ENCODE data around the gene INKA2. TPM values are rescaled to one million over a fixed set of nuclear protein-coding genes. Genes with fewer than 3 reads are reported as not detected.
"Not testable (repeated sequence)": the region's sequence is repeated elsewhere in the genome, so short reads cannot be mapped to it uniquely, and the experiment has no call there.

Gene INKA2
- total and polyA plus RNA-seq, 9 donors = 27.3 to 61.9 (median 44.4) TPM

GRCh38 chr1:111742938-111743549, 3.8 kb upstream of the INKA2 start:
- Histone ChIP-seq H3K9me3 (replicated peaks; ENCODE audit: control insufficient read depth, low read depth, low read length) (no peaks in the 10 kb centered on the region), H3K4me3 (ENCODE audit: low read length) (no peak overlapping the region), H3K4me1 (ENCODE audit: control insufficient read depth, insufficient read depth, low read length) (peaks cover 52% of the 10 kb centered on the region), H3K36me3 (ENCODE audit: control insufficient read depth, insufficient read depth, low read length) (no peaks in the 10 kb centered on the region), H3K27me3 (ENCODE audit: control insufficient read depth, insufficient read depth, low read length) (peaks cover 11% of the 10 kb centered on the region), H3K27ac (ENCODE audit: low read length) (no peak overlapping the region)
- no peak for DNase-seq
- 80% methylated on average over 2 of the region's 5 CpGs for WGBS (ENCODE audit: insufficient coverage)

- Histone ChIP-seq H3K4me1 (ENCODE audit: control insufficient read depth, insufficient read depth, low read length) (peaks cover 59% of the 10 kb centered on the region), H3K27me3 (ENCODE audit: control insufficient read depth, insufficient read depth, low read length) (peaks cover 11% of the 10 kb centered on the region)
- not testable (repeated sequence) for H3K4me3 ChIP-seq (ENCODE audit: low read length); H3K9me3 ChIP-seq (replicated peaks; ENCODE audit: control insufficient read depth, low read depth, low read length); H3K36me3 ChIP-seq (ENCODE audit: control insufficient read depth, insufficient read depth, low read length); H3K27ac ChIP-seq (ENCODE audit: low read length); DNase-seq
- 93% methylated on average over 3 of the region's 14 CpGs for WGBS (ENCODE audit: insufficient coverage)
These were observed 3.1 kb upstream of the INKA2 start for GRCh38 chr1:111742292-111742691.

- Histone ChIP-seq H3K27ac (ENCODE audit: low read length) (peak overlapping the region; percentile 97), H3K4me3 (ENCODE audit: low read length) (peak overlapping the region; percentile 89), H3K9me3 (replicated peaks; ENCODE audit: control insufficient read depth, low read depth, low read length) (no peaks in the 10 kb centered on the region), H3K4me1 (ENCODE audit: control insufficient read depth, insufficient read depth, low read length) (peaks cover 63% of the 10 kb centered on the region), H3K27me3 (ENCODE audit: control insufficient read depth, insufficient read depth, low read length) (peaks cover 11% of the 10 kb centered on the region), H3K36me3 (ENCODE audit: control insufficient read depth, insufficient read depth, low read length) (peaks cover 6% of the 10 kb centered on the region)
- DNase-seq = peak; percentile 74
- WGBS (ENCODE audit: insufficient coverage) = 1% methylated on average over 54 of the region's 63 CpGs
These were observed 950 bp upstream of the INKA2 start for GRCh38 chr1:111739925-111740765.

DNA sequence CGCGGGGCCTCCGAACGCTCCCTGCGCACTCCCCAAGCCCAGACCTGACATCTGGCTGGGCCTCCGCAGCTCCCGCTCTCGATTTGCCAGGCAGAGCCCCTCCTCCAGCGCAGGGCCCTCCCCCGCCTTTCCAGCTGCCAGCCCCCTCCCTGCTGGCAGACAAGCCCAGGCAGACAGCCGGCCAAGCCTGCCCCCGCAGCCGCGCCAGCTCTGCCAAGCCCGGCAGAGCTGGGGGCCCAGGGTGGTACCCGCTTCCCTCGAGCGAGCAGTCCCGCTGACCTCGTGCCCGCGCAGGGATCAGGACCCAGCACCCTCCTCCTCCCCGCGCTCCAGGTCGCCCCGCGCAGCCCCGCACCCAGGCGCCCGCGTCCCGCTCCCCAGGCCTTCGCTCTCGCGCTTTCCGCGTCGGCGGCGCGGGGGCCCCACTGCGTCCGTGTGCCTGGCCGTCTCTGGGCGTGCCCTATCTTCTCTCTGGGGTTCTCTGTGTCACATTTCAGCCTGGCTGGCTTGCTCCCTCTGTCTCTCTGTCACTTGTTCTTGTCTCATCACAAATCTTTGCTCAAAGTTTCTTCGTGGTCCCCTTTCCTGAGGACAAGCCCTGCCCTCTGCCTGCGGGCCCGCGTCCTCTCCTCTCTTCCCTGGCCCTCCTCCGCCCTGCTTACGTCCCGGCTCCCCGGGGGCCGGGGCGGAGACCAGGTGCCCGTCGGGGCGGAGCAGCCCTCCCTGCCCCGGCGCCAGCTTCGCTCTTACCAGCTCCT, 580 bp downstream of the INKA2 start:
- WGBS (ENCODE audit: insufficient coverage) = 0% methylated on average over 59 of the region's 61 CpGs
- Histone ChIP-seq H3K4me1 (ENCODE audit: control insufficient read depth, insufficient read depth, low read length) (peaks cover 72% of the 10 kb centered on the region), H3K36me3 (ENCODE audit: control insufficient read depth, insufficient read depth, low read length) (peaks cover 6% of the 10 kb centered on the region), H3K27me3 (ENCODE audit: control insufficient read depth, insufficient read depth, low read length) (peaks cover 11% of the 10 kb centered on the region), H3K27ac (ENCODE audit: low read length) (peak overlapping the region; percentile 97), H3K9me3 (replicated peaks; ENCODE audit: control insufficient read depth, low read depth, low read length) (no peaks in the 10 kb centered on the region), H3K4me3 (ENCODE audit: low read length) (peak overlapping the region; percentile 89)
- DNase-seq = peak; percentile 91

GRCh38 chr1:111738133-111738435, 1.1 kb downstream of the INKA2 start:
- H3K4me1 ChIP-seq (ENCODE audit: control insufficient read depth, insufficient read depth, low read length) = peaks cover 72% of the 10 kb centered on the region
- 8% methylated on average over 6 of the region's 9 CpGs for WGBS (ENCODE audit: insufficient coverage)

DNA sequence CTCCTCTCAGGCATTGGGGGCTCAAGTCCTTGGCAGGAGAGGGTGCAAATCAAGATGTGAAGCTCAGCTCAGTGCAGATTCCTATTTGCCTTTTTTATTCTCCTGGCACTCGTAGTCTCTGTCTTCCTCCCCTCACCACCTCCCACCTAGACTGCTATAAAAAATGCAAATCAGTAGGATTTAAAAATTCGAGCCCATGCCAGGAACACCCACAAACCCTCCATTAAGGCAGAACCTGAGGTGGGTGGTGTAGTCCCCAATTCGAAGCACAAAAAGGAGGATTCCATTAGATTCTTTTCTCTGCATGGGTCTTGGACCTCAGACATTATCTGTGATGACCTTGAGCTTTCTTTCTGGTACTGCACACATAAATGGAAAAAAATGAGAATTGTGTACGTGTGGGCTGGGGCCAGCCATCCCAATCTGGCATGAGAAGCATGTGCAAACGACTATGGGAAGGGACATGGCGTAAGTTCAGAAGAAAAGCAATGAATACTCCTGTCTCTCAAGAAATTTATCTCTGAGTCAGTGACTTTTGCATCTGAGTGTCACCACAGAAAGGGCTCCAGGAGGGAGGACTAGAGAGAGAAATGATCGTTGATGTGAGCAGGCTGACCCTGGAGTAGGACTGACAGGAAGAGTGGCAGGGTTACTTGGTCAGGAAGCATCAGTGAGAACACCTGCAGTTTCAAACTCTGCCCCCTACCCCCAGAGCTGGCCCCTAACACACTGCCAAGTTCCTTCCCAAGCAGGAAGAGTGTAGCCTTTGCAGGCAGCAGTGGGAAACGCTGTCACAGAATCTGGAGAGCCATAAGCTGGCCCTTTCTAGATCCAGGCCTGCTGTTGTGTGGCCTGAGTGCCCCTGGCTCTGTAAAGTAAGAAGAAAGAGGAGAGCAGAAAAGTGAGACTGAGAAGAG, 1.7 kb downstream of the INKA2 start:
- Histone ChIP-seq H3K9me3 (replicated peaks; ENCODE audit: control insufficient read depth, low read depth, low read length) (no peaks in the 10 kb centered on the region), H3K27me3 (ENCODE audit: control insufficient read depth, insufficient read depth, low read length) (peaks cover 11% of the 10 kb centered on the region), H3K4me3 (ENCODE audit: low read length) (peak overlapping the region; percentile 89), H3K36me3 (ENCODE audit: control insufficient read depth, insufficient read depth, low read length) (peaks cover 10% of the 10 kb centered on the region), H3K27ac (ENCODE audit: low read length) (peak overlapping the region; percentile 97), H3K4me1 (ENCODE audit: control insufficient read depth, insufficient read depth, low read length) (peaks cover 76% of the 10 kb centered on the region)
- 33% methylated on average over 5 of the region's 8 CpGs for WGBS (ENCODE audit: insufficient coverage)
- DNase-seq = no peak

More at GRCh38 chr1:111738133-111738435, 1.1 kb downstream of the INKA2 start:
- Histone ChIP-seq H3K36me3 (ENCODE audit: control insufficient read depth, insufficient read depth, low read length) (peaks cover 6% of the 10 kb centered on the region), H3K27me3 (ENCODE audit: control insufficient read depth, insufficient read depth, low read length) (peaks cover 11% of the 10 kb centered on the region), H3K4me3 (ENCODE audit: low read length) (peak overlapping the region; percentile 89), H3K9me3 (replicated peaks; ENCODE audit: control insufficient read depth, low read depth, low read length) (no peaks in the 10 kb centered on the region), H3K27ac (ENCODE audit: low read length) (peak overlapping the region; percentile 97)
- DNase-seq = no peak

DNA sequence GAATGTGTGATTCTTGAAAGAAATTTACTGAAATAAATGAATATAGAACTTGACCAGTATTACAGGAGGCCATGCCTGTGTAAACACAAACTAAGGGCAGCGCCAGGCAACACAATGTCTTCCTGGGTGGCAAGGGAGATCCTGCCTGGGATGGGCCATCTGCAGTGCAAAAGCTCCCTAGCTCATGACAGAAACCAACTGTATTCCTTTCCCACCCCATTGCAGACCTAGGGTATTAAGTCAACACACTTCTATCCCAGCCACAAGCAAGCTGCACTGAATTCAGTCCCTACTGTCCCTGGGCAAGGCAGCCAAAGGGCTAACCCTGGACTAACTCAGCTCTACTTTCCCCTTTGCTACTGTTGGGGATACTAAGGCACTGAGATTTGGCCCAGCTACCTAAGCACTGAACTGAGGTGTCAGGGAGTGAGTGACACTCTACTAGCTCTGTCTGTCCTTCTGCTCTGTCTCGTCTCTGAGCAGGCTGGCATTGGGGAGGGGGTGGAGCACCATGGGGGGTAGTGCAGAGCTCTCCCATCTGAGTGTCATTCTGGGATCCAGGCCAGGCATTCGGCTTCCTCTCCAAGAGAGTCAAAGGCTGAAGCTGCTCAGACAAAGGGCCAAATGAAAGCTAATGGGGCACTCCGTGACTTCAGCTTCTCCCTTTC, 2.5 kb downstream of the INKA2 start:
- WGBS (ENCODE audit: insufficient coverage) = 38% methylated on average over 4 of the region's 4 CpGs
- H3K4me3 ChIP-seq (ENCODE audit: low read length) = peak overlapping the region; percentile 89
- H3K4me1 ChIP-seq (ENCODE audit: control insufficient read depth, insufficient read depth, low read length) = peaks cover 84% of the 10 kb centered on the region
- peak overlapping the region; percentile 97 for H3K27ac ChIP-seq (ENCODE audit: low read length)
- H3K9me3 ChIP-seq (replicated peaks; ENCODE audit: control insufficient read depth, low read depth, low read length) = no peaks in the 10 kb centered on the region
- peak; percentile 82 for DNase-seq
- peaks cover 18% of the 10 kb centered on the region for H3K36me3 ChIP-seq (ENCODE audit: control insufficient read depth, insufficient read depth, low read length)
- H3K27me3 ChIP-seq (ENCODE audit: control insufficient read depth, insufficient read depth, low read length) = peaks cover 9% of the 10 kb centered on the region

GRCh38 chr1:111735858-111736544, 3.2 kb downstream of the INKA2 start:
- whole genome bisulfite sequencing (ENCODE audit: insufficient coverage) = 42% methylated on average over 4 of the region's 8 CpGs
- H3K4me3 ChIP-seq (ENCODE audit: low read length) = no peak overlapping the region
- H3K27me3 ChIP-seq (ENCODE audit: control insufficient read depth, insufficient read depth, low read length) = peaks cover 4% of the 10 kb centered on the region
- peak overlapping the region; percentile 97 for H3K27ac ChIP-seq (ENCODE audit: low read length)
- no peaks in the 10 kb centered on the region for H3K9me3 ChIP-seq (replicated peaks; ENCODE audit: control insufficient read depth, low read depth, low read length)
- H3K36me3 ChIP-seq (ENCODE audit: control insufficient read depth, insufficient read depth, low read length) = peaks cover 18% of the 10 kb centered on the region
- peaks cover 84% of the 10 kb centered on the region for H3K4me1 ChIP-seq (ENCODE audit: control insufficient read depth, insufficient read depth, low read length)
- peak; percentile 79 for DNase-seq

GRCh38 chr1:111735321-111735720, 3.9 kb downstream of the INKA2 start:
- peaks cover 18% of the 10 kb centered on the region for H3K36me3 ChIP-seq (ENCODE audit: control insufficient read depth, insufficient read depth, low read length)
- H3K27ac ChIP-seq (ENCODE audit: low read length) = peak overlapping the region; percentile 97
- no peak for DNase-seq
- H3K4me1 ChIP-seq (ENCODE audit: control insufficient read depth, insufficient read depth, low read length) = peaks cover 85% of the 10 kb centered on the region
- H3K4me3 ChIP-seq (ENCODE audit: low read length) = no peak overlapping the region
- no peaks in the 10 kb centered on the region for H3K9me3 ChIP-seq (replicated peaks; ENCODE audit: control insufficient read depth, low read depth, low read length)
- 79% methylated on average over 1 of the region's 4 CpGs for WGBS (ENCODE audit: insufficient coverage)
- H3K27me3 ChIP-seq (ENCODE audit: control insufficient read depth, insufficient read depth, low read length) = peaks cover 2% of the 10 kb centered on the region

Data from muscle of leg (tissue), 11 donors.